ENCODE data around the gene CEP164. TPM values are rescaled to one million over a fixed set of nuclear protein-coding genes. Genes with fewer than 3 reads are reported as not detected.

Gene CEP164
- total RNA-seq, 1 experiment from 2014 or later: 22.2 TPM

- no peaks in the 10 kb centered on the region for H3K9me2 ChIP-seq (ENCODE audit: insufficient read depth)
- ATAC-seq (no peak), DNase-seq (ENCODE audit: low read depth, low spot score) (no peak)
- no peaks in the 10 kb centered on the region for H3K4me1 ChIP-seq (ENCODE audit: control insufficient read depth in 1 of 2, insufficient read depth in 2 of 2, low read length in 2 of 2)
- ChIA-PET POLR2A (no interaction called here), CTCF (no interaction called here), RAD21 (ENCODE audit: low non-redundant PET in 1 of 2, low total read pairs in 2 of 2, uncharacterized antibody in 2 of 2, unreplicated experiment in 2 of 2) (no interaction called here)
- H4K20me1 ChIP-seq (ENCODE audit: insufficient read depth): no peaks in the 10 kb centered on the region
- no peak overlapping the region for H2AFZ ChIP-seq (ENCODE audit: low read depth, low read length, poor library complexity, severe bottlenecking)
- TF ChIP-seq MAX (IDR thresholded peaks at IDR 0.05) (no peak), SIN3A (IDR thresholded peaks at IDR 0.05; ENCODE audit: low read depth) (no peak), RAD21 (IDR thresholded peaks at IDR 0.05; ENCODE audit: low read depth) (no peak), CTCF (IDR thresholded peaks at IDR 0.05 in 2 of 3, conservative IDR thresholded peaks at IDR 0.05 in 1 of 3; ENCODE audit: borderline replicate concordance in 1 of 3, insufficient read depth in 1 of 3, low read depth in 2 of 3, low read length in 2 of 3) (no peak), CEBPB (IDR thresholded peaks at IDR 0.05; ENCODE audit: low read depth) (no peak), EZH2phosphoT487 (IDR thresholded peaks at IDR 0.05; ENCODE audit: borderline replicate concordance) (no peak), SRF (IDR thresholded peaks at IDR 0.05; ENCODE audit: low read depth) (no peak), ZFX (IDR thresholded peaks at IDR 0.05) (no peak), EZH2 (IDR thresholded peaks at IDR 0.05) (no peak), JUND (IDR thresholded peaks at IDR 0.05) (no peak), CBX3 (IDR thresholded peaks at IDR 0.05; ENCODE audit: low read depth) (no peak), ZBTB33 (IDR thresholded peaks at IDR 0.05; ENCODE audit: extremely low read depth, insufficient replicate concordance, low read length) (no peak), YY1 (IDR thresholded peaks at IDR 0.05; ENCODE audit: extremely low read depth, insufficient replicate concordance, low read depth, low read length) (no peak), SP1 (IDR thresholded peaks at IDR 0.05; ENCODE audit: low read depth) (no peak), ATF3 (IDR thresholded peaks at IDR 0.05) (no peak), EGR1 (IDR thresholded peaks at IDR 0.05; ENCODE audit: low read depth) (no peak), REST (IDR thresholded peaks at IDR 0.05; ENCODE audit: low read depth) (no peak), POLR2AphosphoS5 (IDR thresholded peaks at IDR 0.05; ENCODE audit: low read depth, low read length) (no peak), ZNF274 (IDR thresholded peaks at IDR 0.05; ENCODE audit: low read depth, low read length) (no peak), TCF7L2 (IDR thresholded peaks at IDR 0.05; ENCODE audit: borderline replicate concordance, extremely low read depth, insufficient read depth, insufficient read length) (no peak)
- intact Hi-C loops (cut with micrococcal nuclease): no loop called here
- BruUV-seq (replicated peaks): no TSS peak
- no peaks in the 10 kb centered on the region for H3K79me2 ChIP-seq (ENCODE audit: insufficient read depth, low read length)
- H3K4me2 ChIP-seq (ENCODE audit: low read length): no peak overlapping the region
- no peak overlapping the region for H3K27ac ChIP-seq (ENCODE audit: low read depth, low read length)
- no peak overlapping the region for H3K4me3 ChIP-seq (replicated peaks in 1 of 2; ENCODE audit: low read depth in 1 of 2, low read length in 2 of 2)
- H3K9me3 ChIP-seq (ENCODE audit: control insufficient read depth in 1 of 2, insufficient read depth in 1 of 2, low read depth in 1 of 2, low read length in 2 of 2): no peaks in the 10 kb centered on the region
- H3K9ac ChIP-seq (ENCODE audit: low read length): no peak overlapping the region
- H3K27me3 ChIP-seq (ENCODE audit: insufficient read depth, low read length): 0 out of 2 replicates have a peak, but pooled peaks cover 8% of the 10 kb centered on the region
- no peaks in the 10 kb centered on the region for H3K36me3 ChIP-seq (ENCODE audit: control insufficient read depth in 1 of 2, insufficient read depth in 2 of 2, low read length in 2 of 2)
These were observed 132.3 kb downstream of the CEP164 start for GRCh38 chr11:117459979-117460300.
